ENCODE data around the gene SNAP25.

Gene SNAP25

GRCh38 chr20:10263385-10264165, 44.9 kb downstream of the SNAP25 start:
- DNase-seq (ENCODE audit: low spot score) (no peak), FAIRE-seq (no peak)

- no peak for DNase-seq (ENCODE audit: low spot score)
- FAIRE-seq: no peak
Observed at GRCh38 chr20:10264166-10264558, 45.5 kb downstream of the SNAP25 start.

GRCh38 chr20:10268636-10269035, 50.0 kb downstream of the SNAP25 start:
- DNase-seq (ENCODE audit: low spot score): no peak
- FAIRE-seq: no peak

- no peak for DNase-seq (ENCODE audit: low spot score)
- no peak for FAIRE-seq
Observed at GRCh38 chr20:10270630-10271029, 52.0 kb downstream of the SNAP25 start.

- no peak for FAIRE-seq
- no peak for DNase-seq (ENCODE audit: low spot score)
Observed at GRCh38 chr20:10271494-10272219, 53.0 kb downstream of the SNAP25 start.

GRCh38 chr20:10276878-10277580, 58.4 kb downstream of the SNAP25 start:
- no peak for FAIRE-seq
- no peak for DNase-seq (ENCODE audit: low spot score)

GRCh38 chr20:10277616-10278015, 59.0 kb downstream of the SNAP25 start:
- DNase-seq (ENCODE audit: low spot score) (no peak), FAIRE-seq (no peak)

GRCh38 chr20:10278412-10278811, 59.8 kb downstream of the SNAP25 start:
- DNase-seq (ENCODE audit: low spot score): no peak
- FAIRE-seq: no peak

GRCh38 chr20:10280018-10280908, 61.6 kb downstream of the SNAP25 start:
- FAIRE-seq (no peak), DNase-seq (ENCODE audit: low spot score) (no peak)

- FAIRE-seq: no peak
Observed at GRCh38 chr20:10281911-10282310, 63.3 kb downstream of the SNAP25 start.

GRCh38 chr20:10282979-10283456, 64.4 kb downstream of the SNAP25 start:
- FAIRE-seq (no peak), DNase-seq (ENCODE audit: low spot score) (no peak)

More at GRCh38 chr20:10281911-10282310, 63.3 kb downstream of the SNAP25 start:
- DNase-seq (ENCODE audit: low spot score): no peak

GRCh38 chr20:10286356-10286755, 67.7 kb downstream of the SNAP25 start:
- FAIRE-seq (no peak), DNase-seq (ENCODE audit: low spot score) (no peak)

GRCh38 chr20:10288421-10288820, 69.8 kb downstream of the SNAP25 start:
- DNase-seq (ENCODE audit: low spot score) (no peak), FAIRE-seq (no peak)

GRCh38 chr20:10288954-10289646, 70.5 kb downstream of the SNAP25 start:
- DNase-seq (ENCODE audit: low spot score) (no peak), FAIRE-seq (no peak)

GRCh38 chr20:10291568-10292248, 73.1 kb downstream of the SNAP25 start:
- FAIRE-seq (no peak), DNase-seq (ENCODE audit: low spot score) (no peak)

- FAIRE-seq: no peak
- no peak for DNase-seq (ENCODE audit: low spot score)
Observed at GRCh38 chr20:10297223-10297622, 78.6 kb downstream of the SNAP25 start.

- FAIRE-seq: no peak
- no peak for DNase-seq (ENCODE audit: low spot score)
Observed at GRCh38 chr20:10297684-10298240, 79.1 kb downstream of the SNAP25 start.

- no peak for FAIRE-seq
- no peak for DNase-seq (ENCODE audit: low spot score)
Observed at GRCh38 chr20:10300582-10301446, 82.2 kb downstream of the SNAP25 start.

GRCh38 chr20:10303852-10304251, 85.2 kb downstream of the SNAP25 start:
- DNase-seq (ENCODE audit: low spot score) (no peak), FAIRE-seq (no peak)
